Prostate gland (tissue), 2 donors: Measurements from ENCODE around the gene SLC16A5.

Experiments
- POLR2A ChIP-seq: fragments of 450-650 bp; IDR thresholded peaks from one replicate; pipeline ENCODE4 v1.6.1; 2016; ENCODE audit warnings: antibody characterized with exemption, mild to moderate bottlenecking
- POLR2AphosphoS5 ChIP-seq: sonication (generic); formaldehyde crosslinking; IDR thresholded peaks from one replicate; pipeline ENCODE4 v1.6.1; 2017; ENCODE audit warnings: antibody characterized with exemption
- TF ChIP-seq, protein P1 (sequence below), 4 experiments: fragments of 200-600 bp in 2 of 4; fragments of 450-650 bp in 2 of 4; sonication (generic) in 2 of 4; IDR thresholded peaks; 1 replicate in 3 of 4; 2 replicates in 1 of 4; pipeline ENCODE4 v1.5.1; 2016 to 2019; ENCODE audit warnings: antibody characterized with exemption in 4 of 4, mild to moderate bottlenecking in 2 of 4, moderate library complexity in 2 of 4

DNA sequence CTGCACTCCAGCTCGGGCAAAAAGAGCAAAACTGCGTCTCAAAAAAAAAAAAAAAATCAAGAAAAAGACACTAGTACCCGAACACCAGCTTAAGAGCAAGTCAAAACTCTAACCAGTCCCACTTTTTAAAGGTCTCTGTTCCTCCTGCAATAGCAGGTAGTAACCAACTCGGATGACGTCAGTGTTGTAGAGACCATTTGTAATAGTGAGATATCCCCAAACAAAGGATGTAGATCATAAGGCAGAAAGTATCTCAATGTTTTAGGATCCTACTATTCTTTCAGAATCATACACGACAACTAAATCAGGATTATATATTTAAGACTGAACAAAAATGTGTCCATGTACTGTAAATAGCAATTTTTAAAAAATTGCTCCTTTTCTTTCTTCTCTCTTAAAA lies 64.2 kb downstream of the SLC16A5 start:
- TF ChIP-seq, protein P1, sequence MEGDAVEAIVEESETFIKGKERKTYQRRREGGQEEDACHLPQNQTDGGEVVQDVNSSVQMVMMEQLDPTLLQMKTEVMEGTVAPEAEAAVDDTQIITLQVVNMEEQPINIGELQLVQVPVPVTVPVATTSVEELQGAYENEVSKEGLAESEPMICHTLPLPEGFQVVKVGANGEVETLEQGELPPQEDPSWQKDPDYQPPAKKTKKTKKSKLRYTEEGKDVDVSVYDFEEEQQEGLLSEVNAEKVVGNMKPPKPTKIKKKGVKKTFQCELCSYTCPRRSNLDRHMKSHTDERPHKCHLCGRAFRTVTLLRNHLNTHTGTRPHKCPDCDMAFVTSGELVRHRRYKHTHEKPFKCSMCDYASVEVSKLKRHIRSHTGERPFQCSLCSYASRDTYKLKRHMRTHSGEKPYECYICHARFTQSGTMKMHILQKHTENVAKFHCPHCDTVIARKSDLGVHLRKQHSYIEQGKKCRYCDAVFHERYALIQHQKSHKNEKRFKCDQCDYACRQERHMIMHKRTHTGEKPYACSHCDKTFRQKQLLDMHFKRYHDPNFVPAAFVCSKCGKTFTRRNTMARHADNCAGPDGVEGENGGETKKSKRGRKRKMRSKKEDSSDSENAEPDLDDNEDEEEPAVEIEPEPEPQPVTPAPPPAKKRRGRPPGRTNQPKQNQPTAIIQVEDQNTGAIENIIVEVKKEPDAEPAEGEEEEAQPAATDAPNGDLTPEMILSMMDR (IDR thresholded peaks at IDR 0.05) = no peak
- no peak for TF ChIP-seq POLR2AphosphoS5
- TF ChIP-seq POLR2A = no peak
